ENCODE data around the gene NACC2.

The NACC2 gene

GRCh38 chr9:136055715-136056545, 39.2 kb downstream of the NACC2 start:
- Histone ChIP-seq H3K9ac (ENCODE audit: low read length) (no peak overlapping the region), H3K4me1 (ENCODE audit: control insufficient read depth, insufficient read depth, low read length) (peaks cover 10% of the 10 kb centered on the region), H3K9me3 (ENCODE audit: control insufficient read depth, low read length) (no peaks in the 10 kb centered on the region), H3K36me3 (ENCODE audit: control insufficient read depth, insufficient read depth, low read length, severe bottlenecking) (no peaks in the 10 kb centered on the region), H3K4me3 (ENCODE audit: low read length) (no peak overlapping the region), H3K27me3 (replicated peaks; ENCODE audit: control insufficient read depth, insufficient read depth, low read length) (no peaks in the 10 kb centered on the region)
- no peak for DNase-seq (ENCODE audit: low read depth)

DNA sequence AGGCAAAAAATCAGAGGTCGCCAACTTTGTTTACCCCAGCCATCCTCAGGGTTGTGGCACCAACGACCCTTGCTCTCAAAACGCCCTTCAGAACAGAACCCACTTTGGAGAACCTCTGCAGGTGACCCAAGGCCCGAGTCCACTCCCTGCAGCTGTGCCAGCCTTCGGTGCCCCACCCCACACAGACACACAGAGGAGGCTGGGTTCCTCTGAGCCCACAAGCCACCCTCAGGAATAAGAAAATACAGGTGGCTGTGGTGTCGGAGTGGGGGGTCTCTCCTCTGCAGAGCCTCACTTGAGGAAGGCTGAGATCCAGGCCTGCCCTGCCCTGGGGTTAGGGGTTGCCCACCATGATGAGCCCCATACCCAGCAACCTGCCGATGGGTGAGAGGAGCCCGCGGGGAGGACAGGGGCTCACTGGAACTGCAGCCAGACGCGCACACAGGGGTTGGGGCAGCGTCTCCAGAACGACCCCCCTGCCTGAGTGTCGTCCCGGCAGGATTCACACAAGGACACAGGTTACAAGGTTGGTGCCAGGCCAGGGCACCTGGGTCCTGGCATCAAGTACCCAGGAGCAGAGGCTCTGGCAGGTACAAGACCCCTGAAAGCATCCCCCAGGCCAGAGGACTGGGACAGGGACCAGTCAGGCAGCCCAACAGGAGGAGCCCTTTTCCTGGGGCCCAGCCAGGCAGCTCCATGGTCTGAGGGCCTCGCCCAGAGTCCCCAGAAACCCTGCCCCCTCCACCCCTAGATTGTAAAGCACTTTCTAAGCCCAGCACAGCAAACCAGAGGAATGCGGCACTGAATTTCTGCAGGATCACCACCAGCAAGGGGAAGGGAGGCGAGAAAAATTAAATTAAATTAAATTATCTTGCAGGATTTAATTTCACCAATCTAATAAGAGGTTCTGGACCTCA, 40.0 kb downstream of the NACC2 start:
- Histone ChIP-seq H3K27me3 (replicated peaks; ENCODE audit: control insufficient read depth, insufficient read depth, low read length) (no peaks in the 10 kb centered on the region), H3K4me3 (ENCODE audit: low read length) (no peak overlapping the region), H3K36me3 (ENCODE audit: control insufficient read depth, insufficient read depth, low read length, severe bottlenecking) (no peaks in the 10 kb centered on the region), H3K9ac (ENCODE audit: low read length) (no peak overlapping the region), H3K4me1 (ENCODE audit: control insufficient read depth, insufficient read depth, low read length) (peaks cover 10% of the 10 kb centered on the region), H3K9me3 (ENCODE audit: control insufficient read depth, low read length) (no peaks in the 10 kb centered on the region)
- DNase-seq (ENCODE audit: low read depth), result no peak

- Histone ChIP-seq H3K9ac (ENCODE audit: low read length) (no peak overlapping the region), H3K4me3 (ENCODE audit: low read length) (no peak overlapping the region), H3K4me1 (ENCODE audit: control insufficient read depth, insufficient read depth, low read length) (peaks cover 10% of the 10 kb centered on the region), H3K9me3 (ENCODE audit: control insufficient read depth, low read length) (no peaks in the 10 kb centered on the region), H3K36me3 (ENCODE audit: control insufficient read depth, insufficient read depth, low read length, severe bottlenecking) (peaks cover 4% of the 10 kb centered on the region), H3K27me3 (replicated peaks; ENCODE audit: control insufficient read depth, insufficient read depth, low read length) (no peaks in the 10 kb centered on the region)
- no peak for DNase-seq (ENCODE audit: low read depth)
Measured at GRCh38 chr9:136054146-136054545, 40.9 kb downstream of the NACC2 start.

DNA sequence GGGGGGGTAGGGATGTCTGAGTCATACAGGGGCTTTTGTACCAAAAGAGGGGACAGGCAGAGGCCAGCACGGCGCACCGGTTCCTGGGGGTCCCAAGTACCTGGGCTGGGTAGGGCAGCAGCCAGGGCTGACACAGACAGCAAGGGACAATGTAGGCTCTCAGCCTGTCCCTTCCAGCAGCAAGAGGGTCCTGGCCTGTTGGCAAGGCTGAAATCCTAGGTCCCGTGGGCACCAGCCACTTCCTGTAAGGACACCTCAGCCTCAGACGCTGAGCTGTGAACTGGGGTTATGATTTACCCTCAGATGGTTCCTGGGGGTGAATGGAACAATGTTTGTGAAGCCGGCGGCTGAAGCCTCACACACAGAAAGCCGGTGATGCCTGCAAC, 41.3 kb downstream of the NACC2 start:
- no peak overlapping the region for H3K9ac ChIP-seq (ENCODE audit: low read length)
- H3K4me3 ChIP-seq (ENCODE audit: low read length), result no peak overlapping the region
- no peak for DNase-seq (ENCODE audit: low read depth)
- peaks cover 6% of the 10 kb centered on the region for H3K36me3 ChIP-seq (ENCODE audit: control insufficient read depth, insufficient read depth, low read length, severe bottlenecking)
- H3K4me1 ChIP-seq (ENCODE audit: control insufficient read depth, insufficient read depth, low read length), result peaks cover 10% of the 10 kb centered on the region
- no peaks in the 10 kb centered on the region for H3K9me3 ChIP-seq (ENCODE audit: control insufficient read depth, low read length)
- H3K27me3 ChIP-seq (replicated peaks; ENCODE audit: control insufficient read depth, insufficient read depth, low read length), result no peaks in the 10 kb centered on the region

GRCh38 chr9:136052991-136053756, 41.9 kb downstream of the NACC2 start:
- no peaks in the 10 kb centered on the region for H3K27me3 ChIP-seq (replicated peaks; ENCODE audit: control insufficient read depth, insufficient read depth, low read length)
- H3K36me3 ChIP-seq (ENCODE audit: control insufficient read depth, insufficient read depth, low read length, severe bottlenecking), result peaks cover 7% of the 10 kb centered on the region
- H3K4me1 ChIP-seq (ENCODE audit: control insufficient read depth, insufficient read depth, low read length), result peaks cover 10% of the 10 kb centered on the region
- DNase-seq (ENCODE audit: low read depth), result peak; percentile 17
- no peaks in the 10 kb centered on the region for H3K9me3 ChIP-seq (ENCODE audit: control insufficient read depth, low read length)
- H3K4me3 ChIP-seq (ENCODE audit: low read length), result no peak overlapping the region
- H3K9ac ChIP-seq (ENCODE audit: low read length), result peak overlapping the region; percentile 20

DNA sequence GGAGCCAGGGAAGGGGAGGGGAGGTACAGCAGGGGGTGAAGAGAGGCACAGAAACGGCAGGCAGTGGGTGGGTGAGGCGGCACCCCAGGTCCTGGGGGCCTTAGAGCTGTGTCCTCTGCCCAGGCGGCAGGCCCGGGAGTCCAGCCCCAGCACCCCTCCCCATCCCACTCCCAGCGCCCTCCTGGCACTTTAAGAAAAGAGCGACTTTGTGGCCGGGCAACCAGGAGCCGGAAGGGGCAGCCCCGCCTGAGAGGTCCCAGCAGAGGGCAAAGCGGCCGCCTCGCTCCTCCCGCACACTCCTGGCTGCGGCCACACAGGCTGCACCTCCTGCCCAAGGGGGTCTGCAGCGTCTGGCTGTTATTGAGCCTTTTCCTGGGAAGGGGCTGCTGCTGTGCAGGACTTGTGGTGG, 42.6 kb downstream of the NACC2 start:
- peak overlapping the region; percentile 20 for H3K9ac ChIP-seq (ENCODE audit: low read length)
- no peak overlapping the region for H3K4me3 ChIP-seq (ENCODE audit: low read length)
- DNase-seq (ENCODE audit: low read depth), result peak; percentile 50
- H3K4me1 ChIP-seq (ENCODE audit: control insufficient read depth, insufficient read depth, low read length), result peaks cover 10% of the 10 kb centered on the region
- H3K36me3 ChIP-seq (ENCODE audit: control insufficient read depth, insufficient read depth, low read length, severe bottlenecking), result peaks cover 7% of the 10 kb centered on the region
- no peaks in the 10 kb centered on the region for H3K27me3 ChIP-seq (replicated peaks; ENCODE audit: control insufficient read depth, insufficient read depth, low read length)
- no peaks in the 10 kb centered on the region for H3K9me3 ChIP-seq (ENCODE audit: control insufficient read depth, low read length)

DNA sequence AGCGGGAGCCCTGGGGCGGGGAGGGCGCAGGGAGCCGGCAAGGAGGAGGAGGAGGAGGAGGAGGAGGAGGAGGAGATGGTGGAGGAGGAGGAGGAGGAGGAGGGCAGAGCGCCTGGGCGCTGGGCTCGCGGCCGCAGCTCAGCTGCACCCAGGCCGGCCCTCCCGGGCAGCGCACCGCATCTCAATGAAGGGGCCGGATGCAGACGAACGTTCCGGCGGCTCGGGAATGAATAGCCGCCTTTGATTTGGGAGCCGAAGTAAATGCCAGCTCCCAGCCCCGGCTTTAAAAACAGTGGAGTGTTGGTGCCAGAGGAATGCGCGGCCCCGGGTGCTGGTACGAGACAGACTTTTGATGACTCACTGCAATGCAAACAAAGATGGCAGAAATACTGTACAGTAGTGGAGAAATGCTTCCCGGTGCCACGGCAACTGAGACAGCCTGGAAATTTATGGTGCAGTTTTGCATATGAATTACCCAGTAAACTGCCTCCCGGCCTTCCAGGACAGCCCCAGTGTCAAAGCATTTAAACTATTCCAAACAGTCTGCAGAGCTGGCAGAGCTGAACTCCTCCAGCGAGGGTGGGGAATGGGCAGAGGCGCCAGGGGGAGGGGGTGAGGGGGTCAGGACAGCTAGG, 43.1 kb downstream of the NACC2 start:
- H3K9ac ChIP-seq (ENCODE audit: low read length), result peak overlapping the region; percentile 63
- DNase-seq (ENCODE audit: low read depth), result peak; percentile 93
- H3K9me3 ChIP-seq (ENCODE audit: control insufficient read depth, low read length), result no peaks in the 10 kb centered on the region
- H3K27me3 ChIP-seq (replicated peaks; ENCODE audit: control insufficient read depth, insufficient read depth, low read length), result no peaks in the 10 kb centered on the region
- peaks cover 10% of the 10 kb centered on the region for H3K4me1 ChIP-seq (ENCODE audit: control insufficient read depth, insufficient read depth, low read length)
- H3K36me3 ChIP-seq (ENCODE audit: control insufficient read depth, insufficient read depth, low read length, severe bottlenecking), result peaks cover 7% of the 10 kb centered on the region
- peak overlapping the region; percentile 74 for H3K4me3 ChIP-seq (ENCODE audit: low read length)

- Histone ChIP-seq H3K27me3 (replicated peaks; ENCODE audit: control insufficient read depth, insufficient read depth, low read length) (no peaks in the 10 kb centered on the region), H3K36me3 (ENCODE audit: control insufficient read depth, insufficient read depth, low read length, severe bottlenecking) (peaks cover 7% of the 10 kb centered on the region), H3K4me1 (ENCODE audit: control insufficient read depth, insufficient read depth, low read length) (peaks cover 10% of the 10 kb centered on the region), H3K9me3 (ENCODE audit: control insufficient read depth, low read length) (no peaks in the 10 kb centered on the region), H3K9ac (ENCODE audit: low read length) (peak overlapping the region; percentile 63), H3K4me3 (ENCODE audit: low read length) (peak overlapping the region; percentile 74)
- DNase-seq (ENCODE audit: low read depth), result peak; percentile 64
Measured at GRCh38 chr9:136051453-136051836, 43.6 kb downstream of the NACC2 start.

DNA sequence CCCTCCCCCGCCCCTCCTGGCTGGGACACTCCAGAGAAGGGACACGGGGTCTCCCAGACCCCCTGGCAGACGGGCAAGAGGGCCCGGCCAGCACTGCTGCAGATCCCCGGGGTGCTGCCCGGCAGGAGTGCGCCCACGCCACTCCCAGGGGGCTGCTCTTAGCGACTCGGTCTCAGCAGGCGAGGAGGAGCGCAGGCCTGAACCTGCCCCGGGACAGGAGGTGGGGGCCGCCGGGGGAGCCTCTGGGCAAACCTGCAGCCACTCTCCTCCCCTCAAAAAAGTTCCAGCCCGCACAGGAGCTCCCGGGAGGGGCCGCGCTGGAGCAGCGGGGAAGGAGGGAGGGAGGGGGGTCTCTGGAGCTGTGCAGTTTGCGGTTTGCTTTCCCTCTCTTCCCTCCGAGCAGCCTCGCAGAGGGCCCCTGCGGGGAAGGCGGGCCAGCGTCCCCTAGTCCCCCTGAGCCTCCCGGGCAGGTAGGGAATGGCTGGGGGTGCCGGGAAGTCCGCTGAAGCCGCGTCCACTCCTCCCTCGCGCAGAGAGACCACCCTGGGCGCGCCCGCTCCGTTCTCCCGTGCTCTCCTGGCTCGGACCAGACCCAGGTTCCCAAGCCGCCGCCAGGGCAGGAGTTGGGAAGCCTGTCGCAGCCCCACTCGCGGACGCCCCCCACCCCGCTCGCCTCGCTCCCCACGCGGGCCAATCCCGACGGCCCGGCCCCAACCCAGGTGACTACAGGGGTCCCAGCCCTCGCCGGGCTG, 44.2 kb downstream of the NACC2 start:
- peak; percentile 53 for DNase-seq (ENCODE audit: low read depth)

GRCh38 chr9:136050266-136050700, 44.8 kb downstream of the NACC2 start:
- DNase-seq (ENCODE audit: low read depth), result no peak
- no peak overlapping the region for H3K9ac ChIP-seq (ENCODE audit: low read length)
- H3K36me3 ChIP-seq (ENCODE audit: control insufficient read depth, insufficient read depth, low read length, severe bottlenecking), result peaks cover 7% of the 10 kb centered on the region
- no peak overlapping the region for H3K4me3 ChIP-seq (ENCODE audit: low read length)
- no peaks in the 10 kb centered on the region for H3K27me3 ChIP-seq (replicated peaks; ENCODE audit: control insufficient read depth, insufficient read depth, low read length)
- peaks cover 12% of the 10 kb centered on the region for H3K4me1 ChIP-seq (ENCODE audit: control insufficient read depth, insufficient read depth, low read length)
- no peaks in the 10 kb centered on the region for H3K9me3 ChIP-seq (ENCODE audit: control insufficient read depth, low read length)

More for the DNA sequence above, 44.2 kb downstream of the NACC2 start:
- H3K27me3 ChIP-seq (replicated peaks; ENCODE audit: control insufficient read depth, insufficient read depth, low read length), result no peaks in the 10 kb centered on the region
- peak overlapping the region; percentile 74 for H3K4me3 ChIP-seq (ENCODE audit: low read length)
- H3K4me1 ChIP-seq (ENCODE audit: control insufficient read depth, insufficient read depth, low read length), result peaks cover 12% of the 10 kb centered on the region
- H3K9ac ChIP-seq (ENCODE audit: low read length), result peak overlapping the region; percentile 63
- peaks cover 7% of the 10 kb centered on the region for H3K36me3 ChIP-seq (ENCODE audit: control insufficient read depth, insufficient read depth, low read length, severe bottlenecking)
- no peaks in the 10 kb centered on the region for H3K9me3 ChIP-seq (ENCODE audit: control insufficient read depth, low read length)

Measured in adipocyte (in vitro differentiated cells).